IPS DF 4.7 (cell line): Measurements from ENCODE around the gene CLCF1.
A peak's percentile ranks its signal among the peaks of the same experiment; 100 is the strongest.
"Not testable (repeated sequence)": the region's sequence is repeated elsewhere in the genome, so short reads cannot be mapped to it uniquely, and the experiment has no call there.

ENCODE experiments used
- DNase-seq: peaks from one replicate; pipeline ENCODE4 v3.0.0-alpha.2; 2013; ENCODE audit warnings: low spot score; ENCODE audit errors: extremely low read depth

CLCF1 gene

DNA sequence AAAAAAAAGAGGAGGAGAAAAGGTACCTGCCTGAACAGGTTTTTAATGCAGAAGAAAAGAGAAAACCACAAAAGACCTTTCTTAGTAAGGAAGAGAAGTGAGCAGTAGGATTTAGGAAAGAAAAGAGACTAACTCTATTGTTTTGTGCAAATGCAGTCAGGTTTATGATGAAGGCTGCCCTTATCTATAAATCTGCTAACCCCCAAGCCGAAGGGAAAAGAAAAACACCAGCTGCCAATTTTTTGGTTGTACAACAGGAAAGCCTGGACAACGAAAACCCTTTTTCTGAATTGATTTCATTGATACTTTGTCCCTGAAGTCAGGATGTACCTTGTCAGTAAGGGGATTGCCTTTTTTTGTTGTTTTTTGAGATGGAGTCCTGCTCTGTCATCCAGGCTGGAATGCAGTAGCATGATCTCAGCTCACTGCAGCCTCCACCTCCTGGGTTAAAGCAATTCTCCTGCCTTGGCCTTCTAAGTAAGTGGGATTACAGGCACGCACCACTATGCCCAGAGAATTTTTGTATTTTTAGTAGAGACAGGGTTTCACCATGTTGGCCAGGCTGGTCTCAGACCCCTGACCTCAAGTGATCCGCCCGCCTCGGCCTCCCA, 41.2 kb downstream of the CLCF1 start:
- DNase-seq: no peak

DNA sequence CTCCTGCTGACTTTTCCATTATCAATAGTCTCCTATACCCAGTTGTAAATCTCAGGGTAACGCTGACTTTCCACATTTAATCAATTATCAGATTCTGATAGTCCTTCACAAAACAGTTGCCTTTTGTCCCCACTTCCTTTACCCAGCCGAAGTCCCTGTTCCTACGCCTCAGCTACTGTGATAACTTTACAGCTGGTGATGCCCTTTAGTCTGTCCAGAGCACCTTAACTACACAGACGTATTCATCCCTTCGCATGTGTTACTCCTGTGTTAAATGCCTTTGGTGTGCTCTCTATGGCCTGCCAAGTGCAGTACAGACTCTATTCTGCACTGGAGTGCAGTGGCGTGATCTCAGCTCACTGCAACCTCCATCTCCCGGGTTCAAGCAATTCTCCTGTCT, 49.9 kb downstream of the CLCF1 start:
- no peak for DNase-seq

DNA sequence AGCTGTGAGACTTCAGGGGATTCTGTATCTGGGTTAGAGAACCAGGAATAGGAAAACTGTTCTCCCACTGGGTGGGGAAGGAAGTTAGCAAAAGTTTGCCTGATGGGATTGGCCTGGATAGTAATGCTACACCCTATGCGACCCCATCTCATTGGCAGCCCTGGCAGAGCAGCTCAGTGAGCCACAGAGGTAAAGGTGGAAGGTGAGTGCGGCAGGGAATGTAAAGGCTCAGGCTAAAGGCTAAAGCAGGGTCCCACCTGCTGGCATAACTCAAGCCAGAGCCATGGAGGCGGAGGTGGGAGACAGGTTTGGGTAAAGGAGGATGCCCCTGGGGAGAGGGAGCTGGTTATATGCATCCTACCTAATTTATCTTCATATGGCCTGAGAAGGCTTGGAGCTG, 51.3 kb downstream of the CLCF1 start:
- DNase-seq: no peak

DNA sequence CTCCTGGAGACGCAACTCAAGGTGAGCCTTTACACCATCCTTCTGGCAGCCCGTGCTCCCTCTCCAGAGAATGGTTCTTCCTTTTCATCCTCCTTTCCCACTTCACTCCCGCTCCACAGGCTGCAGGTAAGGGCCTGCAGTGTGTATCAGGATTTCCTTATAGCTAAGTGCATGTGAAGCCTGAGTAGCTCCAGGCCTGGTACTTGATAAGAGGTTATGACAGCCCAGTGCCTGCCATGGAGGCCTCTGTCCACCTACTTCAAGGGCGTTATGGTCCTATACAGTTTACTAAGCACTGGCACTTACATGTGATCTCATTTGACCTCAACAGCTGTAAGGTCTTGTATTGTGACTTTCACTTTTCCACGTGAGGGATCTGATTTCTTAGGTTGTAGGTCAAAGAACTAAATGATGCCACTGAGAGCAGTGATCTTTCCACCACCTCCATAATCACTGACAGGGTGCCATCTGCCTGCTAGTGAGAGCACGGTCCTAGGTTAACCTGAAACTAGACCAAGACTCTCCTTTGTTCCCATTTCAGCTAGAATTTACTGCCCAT, 52.0 kb downstream of the CLCF1 start:
- no peak for DNase-seq

DNA sequence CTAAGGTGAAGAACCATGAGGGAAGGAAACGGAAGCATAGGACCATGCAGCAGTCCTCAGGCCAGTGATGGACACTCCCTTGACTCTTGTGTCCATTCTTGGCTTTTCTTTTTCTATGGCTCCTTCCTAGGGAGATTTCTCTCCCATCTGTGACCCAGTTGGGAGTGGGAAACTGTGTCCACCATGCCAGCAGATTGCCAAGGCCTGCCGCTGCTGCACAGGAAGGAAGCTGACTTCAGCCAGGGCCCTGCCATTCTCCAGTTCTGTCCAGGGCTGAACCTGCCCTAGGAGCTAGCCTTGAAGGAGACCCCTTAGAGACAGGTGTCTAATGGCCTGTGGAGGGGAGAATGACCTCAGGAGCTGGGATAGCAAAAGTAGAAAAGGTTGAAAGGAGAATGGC, 52.7 kb downstream of the CLCF1 start:
- DNase-seq: no peak

DNA sequence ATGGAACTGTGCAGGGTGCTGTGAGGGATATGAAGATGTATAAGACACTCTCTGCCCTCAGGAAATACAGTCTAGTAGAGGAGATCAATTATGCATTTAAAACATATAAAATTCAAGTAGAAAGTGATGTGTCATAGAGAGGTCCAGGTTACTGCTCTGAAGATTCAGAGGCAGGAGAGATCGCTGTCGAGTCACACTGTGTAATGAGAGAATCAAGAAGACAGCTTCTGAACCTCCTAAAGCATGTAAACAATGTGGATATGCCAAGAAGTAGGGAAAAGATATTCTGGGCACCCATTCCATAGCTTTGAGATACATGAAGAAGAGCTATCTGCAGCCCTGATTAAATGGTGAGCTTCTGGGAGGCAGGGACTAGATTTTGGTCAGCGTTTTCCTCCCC, 53.4 kb downstream of the CLCF1 start:
- no peak for DNase-seq

DNA sequence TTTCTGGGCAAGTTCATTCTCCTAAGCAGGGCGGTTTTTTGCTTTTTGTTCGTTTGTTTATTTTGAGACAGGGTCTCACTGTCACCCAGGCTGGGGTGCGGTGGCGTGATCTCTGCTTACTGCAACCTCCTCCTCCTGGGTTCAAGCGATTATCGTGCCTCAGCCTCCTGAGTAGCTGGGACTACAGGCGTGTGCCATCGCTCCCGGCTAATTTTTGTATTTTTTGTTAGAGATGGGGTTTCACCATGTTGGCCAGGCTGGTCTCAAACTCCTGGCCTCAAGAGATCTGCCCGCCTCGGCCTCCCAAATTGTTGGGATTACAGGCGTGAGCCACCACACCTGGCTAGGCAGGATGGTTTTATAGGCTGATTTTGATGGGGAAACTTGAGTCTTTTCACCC, 54.5 kb downstream of the CLCF1 start:
- DNase-seq: not testable (repeated sequence)

DNA sequence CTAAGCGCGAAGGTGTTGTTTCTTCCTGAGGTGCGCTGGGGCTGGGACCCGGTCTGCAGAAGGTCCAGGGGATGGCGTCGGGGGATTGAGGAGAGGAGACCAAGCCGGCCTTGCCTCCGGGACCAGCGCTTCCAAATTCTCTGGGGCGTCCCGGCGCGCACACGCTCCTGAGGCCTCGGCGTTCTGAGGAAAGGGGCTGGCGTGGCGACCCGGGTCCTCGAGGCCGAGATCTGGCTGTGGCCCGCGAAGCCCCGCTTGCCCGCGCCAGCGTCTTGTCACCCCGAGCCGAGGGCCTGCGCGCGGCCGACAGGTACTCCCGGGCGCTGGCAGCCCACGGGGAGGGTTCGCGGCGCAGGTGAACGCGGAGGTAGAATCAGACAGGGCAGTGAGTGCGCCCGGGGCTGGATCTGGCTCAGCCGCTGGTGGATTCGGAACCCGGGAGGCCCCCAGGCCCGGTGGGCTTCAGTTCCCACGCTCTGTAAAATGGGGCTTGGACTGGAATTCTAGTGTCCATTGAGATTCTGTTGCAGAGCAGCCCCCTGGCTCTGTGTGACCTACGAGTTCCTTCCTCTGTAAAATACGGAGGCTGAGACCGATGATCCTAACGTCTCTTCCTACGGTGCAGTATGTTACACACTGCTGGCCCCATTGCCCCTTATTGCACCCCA, 55.4 kb downstream of the CLCF1 start:
- DNase-seq: no peak

DNA sequence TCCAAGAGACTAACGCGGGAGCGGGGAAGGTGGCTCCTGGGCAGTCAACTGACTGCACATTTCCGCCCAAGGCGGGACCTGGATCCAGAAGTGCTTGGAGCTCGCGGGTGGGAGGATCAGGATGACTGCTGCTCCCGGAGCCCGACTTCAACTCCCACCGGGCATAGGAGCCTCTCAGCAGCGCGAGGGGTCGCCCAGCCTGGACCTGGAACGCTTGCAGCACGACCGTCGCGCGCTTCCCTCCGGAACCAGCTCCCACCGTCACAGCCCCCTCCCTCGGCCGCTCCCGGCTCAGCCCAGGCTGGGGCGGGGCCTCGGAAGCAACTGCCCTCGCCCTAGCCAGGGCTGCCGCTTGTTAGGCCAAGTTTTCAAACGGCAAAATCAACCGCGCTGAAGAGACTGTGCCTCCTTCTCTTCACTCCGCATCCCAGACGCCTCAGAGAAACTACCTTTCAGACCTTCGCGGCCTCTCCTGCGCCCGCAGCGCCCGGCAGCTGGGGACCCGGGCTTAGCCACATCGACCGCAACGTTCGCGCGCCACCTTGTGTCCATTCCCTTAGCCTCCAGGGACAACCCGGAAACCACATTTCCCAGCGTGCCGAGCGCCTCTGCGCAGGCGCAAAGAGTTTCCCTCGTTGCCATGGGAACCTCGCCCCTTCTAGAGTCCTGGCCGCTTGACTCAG, 56.1 kb downstream of the CLCF1 start:
- DNase-seq: peak; percentile 93

DNA sequence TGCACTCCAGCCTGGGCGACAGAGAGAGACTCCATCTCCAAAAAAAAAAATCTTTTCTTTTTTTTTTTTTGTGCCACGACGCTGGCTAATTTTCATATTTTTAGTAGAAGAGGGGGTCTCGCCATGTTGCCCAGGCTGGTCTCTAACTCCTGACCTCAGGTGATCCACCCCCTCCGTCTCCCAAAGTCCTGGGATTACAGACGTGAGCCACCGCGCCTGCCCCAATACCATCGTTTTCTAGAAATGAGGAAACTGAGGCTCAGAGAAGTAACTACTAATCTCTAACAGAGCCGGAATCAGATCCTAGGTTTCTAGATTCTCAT, 56.6 kb downstream of the CLCF1 start:
- no peak for DNase-seq

DNA sequence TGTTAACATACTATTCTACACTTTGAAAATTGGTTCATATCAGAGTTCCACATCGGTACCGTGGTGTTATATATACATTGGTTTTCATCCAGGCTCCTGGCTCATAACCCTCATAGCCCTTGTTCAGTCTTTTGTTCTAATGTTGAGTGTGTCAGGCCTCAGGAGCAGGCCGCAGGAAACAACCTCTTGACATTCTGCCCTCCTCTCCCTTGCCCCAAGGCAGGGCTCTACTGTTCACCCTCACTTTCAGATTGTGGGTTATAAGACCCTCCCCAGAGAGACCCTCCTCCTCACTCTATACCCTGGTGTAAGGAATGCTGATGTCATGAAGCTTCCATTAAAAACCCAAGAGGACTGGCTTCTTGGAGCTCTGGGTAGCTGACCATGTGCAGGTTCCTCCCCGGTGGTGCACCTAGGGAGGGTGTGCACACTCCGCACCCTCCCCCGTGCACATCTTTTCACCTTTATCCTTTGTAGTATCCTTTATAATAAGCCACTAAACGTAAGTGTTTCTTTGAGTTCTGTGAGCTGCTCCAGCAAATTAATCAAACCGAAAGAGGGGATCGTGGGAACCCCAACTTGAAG, 58.0 kb downstream of the CLCF1 start:
- DNase-seq: no peak

DNA sequence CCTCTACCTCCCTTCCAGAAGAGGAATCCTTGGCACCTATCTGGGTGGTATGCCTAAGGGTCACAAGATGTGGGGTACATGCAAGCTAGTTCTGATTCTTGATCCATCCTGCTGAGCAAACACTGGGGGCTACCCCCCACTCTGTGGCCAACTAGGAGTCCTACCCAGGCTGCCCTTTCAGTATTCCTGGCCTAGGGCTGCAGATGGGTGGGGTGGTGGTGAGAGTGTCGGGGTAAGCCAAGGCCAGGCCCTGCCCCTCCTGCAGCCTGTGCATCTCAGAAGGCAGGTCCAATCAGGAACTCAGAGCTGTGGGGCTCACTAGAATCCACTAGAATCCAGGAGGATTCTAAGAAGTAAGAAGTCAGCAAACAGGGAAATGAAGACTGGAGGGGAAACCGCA, 59.2 kb downstream of the CLCF1 start:
- no peak for DNase-seq
